GDM1 (cell line): ENCODE results near the gene CUX1.

Experiments used
- DNase-seq: peaks from one replicate; lab custom pipeline; 2025; lab: John Stamatoyannopoulos, UW

The CUX1 gene

GRCh38 chr7:102185796-102186195, 368.4 kb downstream of the CUX1 start:
- DNase-seq = no peak

GRCh38 chr7:102186306-102186705, 368.9 kb downstream of the CUX1 start:
- no peak for DNase-seq

- DNase-seq = no peak
Measured at GRCh38 chr7:102188746-102189145, 371.3 kb downstream of the CUX1 start.

GRCh38 chr7:102189756-102190155, 372.3 kb downstream of the CUX1 start:
- no peak for DNase-seq

GRCh38 chr7:102190776-102191350, 373.4 kb downstream of the CUX1 start:
- DNase-seq = no peak

- DNase-seq = no peak
Measured at GRCh38 chr7:102191556-102192379, 374.3 kb downstream of the CUX1 start.

GRCh38 chr7:102192790-102193189, 375.4 kb downstream of the CUX1 start:
- no peak for DNase-seq

- DNase-seq = no peak
Measured at GRCh38 chr7:102193806-102194205, 376.4 kb downstream of the CUX1 start.

GRCh38 chr7:102195361-102195760, 377.9 kb downstream of the CUX1 start:
- DNase-seq = no peak

- DNase-seq = no peak
Measured at GRCh38 chr7:102196028-102196427, 378.6 kb downstream of the CUX1 start.

GRCh38 chr7:102197161-102197560, 379.7 kb downstream of the CUX1 start:
- DNase-seq = no peak

GRCh38 chr7:102197599-102197998, 380.2 kb downstream of the CUX1 start:
- no peak for DNase-seq

- DNase-seq = no peak
Measured at GRCh38 chr7:102198417-102198956, 381.1 kb downstream of the CUX1 start.

- DNase-seq = no peak
Measured at GRCh38 chr7:102201576-102201975, 384.1 kb downstream of the CUX1 start.

GRCh38 chr7:102202556-102202955, 385.1 kb downstream of the CUX1 start:
- no peak for DNase-seq

GRCh38 chr7:102203218-102203617, 385.8 kb downstream of the CUX1 start:
- DNase-seq = no peak

GRCh38 chr7:102204212-102204611, 386.8 kb downstream of the CUX1 start:
- DNase-seq = no peak

- no peak for DNase-seq
Measured at GRCh38 chr7:102205915-102206314, 388.5 kb downstream of the CUX1 start.

GRCh38 chr7:102208826-102209225, 391.4 kb downstream of the CUX1 start:
- DNase-seq = no peak

- DNase-seq = no peak
Measured at GRCh38 chr7:102210787-102211186, 393.4 kb downstream of the CUX1 start.

GRCh38 chr7:102211590-102212550, 394.4 kb downstream of the CUX1 start:
- no peak for DNase-seq

- DNase-seq = no peak
Measured at GRCh38 chr7:102214477-102215072, 397.1 kb downstream of the CUX1 start.
